Glutamatergic neuron (in vitro differentiated cells): ENCODE data around the gene NAP1L5. TPM values are rescaled to one million over a fixed set of nuclear protein-coding genes. Genes with fewer than 3 reads are reported as not detected.

ENCODE experiments used
- DNase-seq: peaks from one replicate; pipeline ENCODE4 v3.0.0; 2022
- H3K27ac Mint-ChIP-seq: one replicate; pipeline ENCODE4 v1.8.0; 2020; ENCODE audit warnings: mild to moderate bottlenecking, mixed read lengths, inconsistent platforms; ENCODE audit not compliant: unreplicated experiment
- H3K27me3 Mint-ChIP-seq: one replicate; pipeline ENCODE4 v1.8.0; 2020; ENCODE audit warnings: mild to moderate bottlenecking, moderate library complexity, mixed read lengths, inconsistent platforms; ENCODE audit not compliant: unreplicated experiment
- H3K36me3 Mint-ChIP-seq: one replicate; pipeline ENCODE4 v1.8.0; 2020; ENCODE audit warnings: mild to moderate bottlenecking, mixed read lengths, inconsistent platforms; ENCODE audit not compliant: unreplicated experiment
- H3K4me1 Mint-ChIP-seq: one replicate; pipeline ENCODE4 v1.8.0; 2020; ENCODE audit warnings: mild to moderate bottlenecking, low read depth, mixed read lengths, inconsistent platforms; ENCODE audit not compliant: unreplicated experiment
- H3K4me3 Mint-ChIP-seq: one replicate; pipeline ENCODE4 v1.8.0; 2020; ENCODE audit warnings: mild to moderate bottlenecking, mixed read lengths, inconsistent platforms; ENCODE audit not compliant: unreplicated experiment
- H3K9me3 Mint-ChIP-seq: one replicate; pipeline ENCODE4 v1.8.0; 2020; ENCODE audit warnings: mild to moderate bottlenecking, moderate library complexity, mixed read lengths, inconsistent platforms; ENCODE audit not compliant: unreplicated experiment
- total RNA-seq: library from RNA; stranded (reverse); fragmentation: NEBNext Ultra II Directional; extraction: Animal tissue kit (Norgen Biotek cat#: 25700); gene quantifications from one replicate; pipeline ENCODE4 v1.2.1, GENCODE V29; 2021; ENCODE audit not compliant: unreplicated experiment
- TF ChIP-seq, protein P1 (sequence below): fragments of 200-600 bp; sonication (generic); IDR thresholded peaks from one replicate; pipeline ENCODE4 v1.5.0; 2021; ENCODE audit not compliant: partially characterized antibody, unreplicated experiment

NAP1L5 gene
- total RNA-seq, 1 donor from 2014 or later = 20.9 TPM

DNA sequence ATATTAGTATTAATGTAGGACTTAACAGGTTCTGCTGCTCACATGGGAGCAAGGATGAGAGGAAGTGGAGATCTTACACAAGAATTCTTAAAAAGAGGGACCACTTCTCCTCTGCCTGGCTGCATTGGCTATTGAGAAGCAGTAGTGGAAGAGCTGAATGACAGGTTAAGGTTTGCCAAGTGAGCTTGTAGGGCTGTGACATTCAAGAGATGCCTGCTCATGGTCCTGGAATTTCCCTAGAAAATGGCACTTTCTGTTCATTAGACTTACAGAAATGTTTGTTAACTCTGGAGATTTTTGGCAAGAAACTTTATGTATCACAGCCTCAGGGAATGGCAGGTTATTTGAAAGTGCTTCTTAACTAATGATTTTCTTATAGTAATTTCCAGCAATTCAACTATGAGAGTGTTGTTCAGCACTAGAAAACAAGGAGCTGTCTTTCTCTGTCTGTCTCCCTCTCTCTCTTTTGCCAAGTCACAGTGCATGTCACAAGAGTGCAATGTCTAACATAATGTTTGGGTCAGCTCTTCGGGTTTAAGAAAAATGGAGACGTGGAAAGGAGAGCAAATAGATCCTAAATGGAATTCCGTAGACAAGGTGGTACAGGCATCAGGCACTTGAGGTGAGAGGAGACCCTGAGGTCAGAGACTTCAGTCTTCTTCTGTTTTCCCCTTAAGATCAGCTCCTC lies 8.3 kb upstream of the NAP1L5 start:
- H3K27ac Mint-ChIP-seq = no peak overlapping the region
- no peak overlapping the region for H3K4me3 Mint-ChIP-seq
- no peaks in the 10 kb centered on the region for H3K4me1 Mint-ChIP-seq
- H3K9me3 Mint-ChIP-seq = no peaks in the 10 kb centered on the region
- peaks cover 2% of the 10 kb centered on the region for H3K27me3 Mint-ChIP-seq
- H3K36me3 Mint-ChIP-seq = no peaks in the 10 kb centered on the region
- no peak for DNase-seq
- TF ChIP-seq, protein P1, sequence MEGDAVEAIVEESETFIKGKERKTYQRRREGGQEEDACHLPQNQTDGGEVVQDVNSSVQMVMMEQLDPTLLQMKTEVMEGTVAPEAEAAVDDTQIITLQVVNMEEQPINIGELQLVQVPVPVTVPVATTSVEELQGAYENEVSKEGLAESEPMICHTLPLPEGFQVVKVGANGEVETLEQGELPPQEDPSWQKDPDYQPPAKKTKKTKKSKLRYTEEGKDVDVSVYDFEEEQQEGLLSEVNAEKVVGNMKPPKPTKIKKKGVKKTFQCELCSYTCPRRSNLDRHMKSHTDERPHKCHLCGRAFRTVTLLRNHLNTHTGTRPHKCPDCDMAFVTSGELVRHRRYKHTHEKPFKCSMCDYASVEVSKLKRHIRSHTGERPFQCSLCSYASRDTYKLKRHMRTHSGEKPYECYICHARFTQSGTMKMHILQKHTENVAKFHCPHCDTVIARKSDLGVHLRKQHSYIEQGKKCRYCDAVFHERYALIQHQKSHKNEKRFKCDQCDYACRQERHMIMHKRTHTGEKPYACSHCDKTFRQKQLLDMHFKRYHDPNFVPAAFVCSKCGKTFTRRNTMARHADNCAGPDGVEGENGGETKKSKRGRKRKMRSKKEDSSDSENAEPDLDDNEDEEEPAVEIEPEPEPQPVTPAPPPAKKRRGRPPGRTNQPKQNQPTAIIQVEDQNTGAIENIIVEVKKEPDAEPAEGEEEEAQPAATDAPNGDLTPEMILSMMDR = no peak

DNA sequence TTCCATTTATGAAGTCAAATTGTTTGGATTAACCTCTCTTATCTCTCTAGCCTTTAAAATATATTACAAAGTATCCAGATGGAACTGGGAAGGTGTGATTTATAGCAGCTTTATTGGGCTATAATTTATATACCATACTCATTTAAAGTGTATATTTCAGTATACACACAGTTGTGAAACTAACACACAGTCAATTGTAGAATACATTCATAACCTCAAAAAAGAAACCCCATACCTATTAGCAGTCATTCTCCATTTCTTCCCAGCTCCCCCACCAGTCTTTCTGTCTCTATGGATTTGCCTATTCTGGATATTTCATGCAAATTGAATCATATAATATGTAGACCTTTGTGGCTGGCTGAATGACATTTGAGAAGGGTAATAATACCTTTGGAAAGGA lies 7.6 kb upstream of the NAP1L5 start:
- Mint-ChIP-seq H3K4me1 (no peaks in the 10 kb centered on the region), H3K27me3 (peaks cover 2% of the 10 kb centered on the region), H3K36me3 (no peaks in the 10 kb centered on the region), H3K9me3 (no peaks in the 10 kb centered on the region), H3K27ac (no peak overlapping the region), H3K4me3 (no peak overlapping the region)
- TF ChIP-seq, protein P1 = no peak
- no peak for DNase-seq

DNA sequence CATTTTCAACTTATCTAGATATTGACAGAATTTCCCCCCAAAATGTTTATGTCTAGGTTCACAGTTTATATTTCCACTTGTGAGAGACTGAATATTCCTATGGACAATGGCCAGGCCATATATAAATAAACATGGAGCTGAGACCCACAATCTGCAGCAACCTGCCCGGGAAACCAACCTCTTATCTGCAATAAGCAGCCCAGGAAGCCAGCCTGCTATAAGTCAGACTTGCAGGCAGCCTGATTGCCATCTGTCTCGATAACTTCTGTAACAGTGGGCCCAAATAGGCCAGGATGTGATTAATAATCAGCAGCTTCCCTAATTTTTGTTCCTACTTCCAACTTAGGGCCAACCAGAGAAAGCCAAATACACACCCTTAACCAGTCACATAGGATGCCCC lies 5.2 kb upstream of the NAP1L5 start:
- H3K27ac Mint-ChIP-seq = no peak overlapping the region
- H3K36me3 Mint-ChIP-seq = no peaks in the 10 kb centered on the region
- no peak overlapping the region for H3K4me3 Mint-ChIP-seq
- peaks cover 5% of the 10 kb centered on the region for H3K9me3 Mint-ChIP-seq
- DNase-seq = no peak
- no peaks in the 10 kb centered on the region for H3K4me1 Mint-ChIP-seq
- TF ChIP-seq, protein P1 = no peak
- H3K27me3 Mint-ChIP-seq = peaks cover 5% of the 10 kb centered on the region

DNA sequence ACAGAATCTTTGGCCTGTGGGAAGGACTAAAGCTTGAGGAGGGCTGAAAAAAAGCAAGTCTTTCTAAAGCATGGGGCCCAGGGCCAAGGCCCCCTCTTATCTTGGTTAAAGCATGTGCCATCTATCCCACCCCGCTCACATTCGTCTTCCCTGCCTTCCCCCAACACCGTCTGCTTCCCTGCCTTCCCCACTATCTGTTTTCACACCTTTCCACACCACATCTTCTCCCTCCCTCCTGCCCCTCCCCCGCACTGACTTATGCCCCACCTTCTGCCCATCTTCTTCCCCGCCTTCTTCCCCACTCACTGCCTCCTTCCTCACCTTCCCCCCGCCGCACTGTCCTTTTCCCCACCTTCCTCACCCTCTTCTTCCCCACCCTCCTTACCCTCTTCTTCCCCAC lies 890 bp upstream of the NAP1L5 start:
- H3K4me3 Mint-ChIP-seq = no peak overlapping the region

DNA sequence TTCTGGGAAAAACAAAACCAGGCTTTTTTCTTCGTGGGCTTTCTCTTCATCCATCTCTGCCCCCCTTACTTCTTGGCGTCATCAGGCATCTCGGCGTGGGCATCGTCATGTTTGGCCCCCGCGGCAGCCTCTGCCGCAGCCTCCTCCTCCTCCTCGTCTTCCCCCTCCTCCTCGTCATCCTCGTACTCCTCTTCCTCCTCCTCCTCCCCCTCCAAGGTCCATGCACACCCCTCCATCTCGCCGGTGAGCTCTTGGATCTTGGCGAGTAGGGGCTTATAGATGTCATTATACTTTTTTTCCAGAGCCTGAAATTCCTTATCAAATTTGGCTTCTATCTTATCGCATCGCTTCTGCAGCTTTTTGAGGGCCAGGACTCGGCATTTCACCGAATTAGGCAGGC lies 488 bp downstream of the NAP1L5 start:
- H3K27ac Mint-ChIP-seq = peak overlapping the region; percentile 88

More for the DNA sequence above, 890 bp upstream of the NAP1L5 start:
- Mint-ChIP-seq H3K9me3 (peaks cover 8% of the 10 kb centered on the region), H3K27me3 (peaks cover 5% of the 10 kb centered on the region), H3K27ac (no peak overlapping the region), H3K4me1 (no peaks in the 10 kb centered on the region), H3K36me3 (no peaks in the 10 kb centered on the region)
- TF ChIP-seq, protein P1 = no peak
- no peak for DNase-seq

More for the DNA sequence above, 488 bp downstream of the NAP1L5 start:
- Mint-ChIP-seq H3K4me1 (no peaks in the 10 kb centered on the region), H3K4me3 (peak overlapping the region; percentile 91), H3K9me3 (peaks cover 8% of the 10 kb centered on the region), H3K36me3 (no peaks in the 10 kb centered on the region), H3K27me3 (peaks cover 5% of the 10 kb centered on the region)
- no peak for DNase-seq
- TF ChIP-seq, protein P1 = no peak
